ENCODE measurements around the gene DOC2A.

The DOC2A gene

GRCh38 chr16:30006659-30007377, 4.0 kb downstream of the DOC2A start:
- in situ Hi-C loops (cut with MboI; ENCODE audit: low sequenced_read_pairs) = loop anchor here (25.0 kb wide), 1 partner anchor 895 kb away; no protein-coding TSS in a partner anchor

GRCh38 chr16:30006095-30006473, 4.7 kb downstream of the DOC2A start:
- in situ Hi-C loops (cut with MboI; ENCODE audit: low sequenced_read_pairs) = loop anchor here (25.0 kb wide), 1 partner anchor 894 kb away; no protein-coding TSS in a partner anchor

GRCh38 chr16:30005341-30006094, 5.3 kb downstream of the DOC2A start:
- in situ Hi-C loops (cut with MboI; ENCODE audit: low sequenced_read_pairs) = loop anchor here (25.0 kb wide), 1 partner anchor 893 kb away; no protein-coding TSS in a partner anchor

GRCh38 chr16:30004811-30005242, 6.0 kb downstream of the DOC2A start:
- in situ Hi-C loops (cut with MboI; ENCODE audit: low sequenced_read_pairs) = loop anchor here (25.0 kb wide), 1 partner anchor 893 kb away; no protein-coding TSS in a partner anchor

- in situ Hi-C loops (cut with MboI; ENCODE audit: low sequenced_read_pairs) = loop anchor here (25.0 kb wide), 1 partner anchor 892 kb away; no protein-coding TSS in a partner anchor
Observed at GRCh38 chr16:30004424-30004776, 6.4 kb downstream of the DOC2A start.

- in situ Hi-C loops (cut with MboI; ENCODE audit: low sequenced_read_pairs) = loop anchor here (25.0 kb wide), 1 partner anchor 892 kb away; no protein-coding TSS in a partner anchor
Observed at GRCh38 chr16:30003670-30004423, 7.0 kb downstream of the DOC2A start.

GRCh38 chr16:30002614-30003346, 8.0 kb downstream of the DOC2A start:
- in situ Hi-C loops (cut with MboI; ENCODE audit: low sequenced_read_pairs) = loop anchor here (25.0 kb wide), 1 partner anchor 890 kb away; no protein-coding TSS in a partner anchor

- in situ Hi-C loops (cut with MboI; ENCODE audit: low sequenced_read_pairs) = loop anchor here (25.0 kb wide), 1 partner anchor 889 kb away; no protein-coding TSS in a partner anchor
Observed at GRCh38 chr16:30000735-30001631, 9.8 kb downstream of the DOC2A start.

- in situ Hi-C loops (cut with MboI; ENCODE audit: low sequenced_read_pairs) = loop anchor here (25.0 kb wide), 1 partner anchor 887 kb away; no protein-coding TSS in a partner anchor
Observed at GRCh38 chr16:29999605-30000004, 11.2 kb downstream of the DOC2A start.

- in situ Hi-C loops (cut with MboI; ENCODE audit: low sequenced_read_pairs) = no loop called here
Observed at GRCh38 chr16:29996766-29997250, 14.0 kb downstream of the DOC2A start.

GRCh38 chr16:29995911-29996765, 14.7 kb downstream of the DOC2A start, which contains the start of gene INO80E:
Gene INO80E, plus strand, starts transcription at chr16:29996241. Its CDS starts 70 bp downstream, at chr16:29996311.
- in situ Hi-C loops (cut with MboI; ENCODE audit: low sequenced_read_pairs) = no loop called here

GRCh38 chr16:29995324-29995910, 15.4 kb downstream of the DOC2A start, which contains the start of gene HIRIP3:
Gene HIRIP3, minus strand, starts transcription at chr16:29995617. Its CDS starts 12 bp downstream, at chr16:29995605.
- in situ Hi-C loops (cut with MboI; ENCODE audit: low sequenced_read_pairs) = no loop called here

- in situ Hi-C loops (cut with MboI; ENCODE audit: low sequenced_read_pairs) = no loop called here
Observed at GRCh38 chr16:29994600-29995323, 16.1 kb downstream of the DOC2A start.

- in situ Hi-C loops (cut with MboI; ENCODE audit: low sequenced_read_pairs) = no loop called here
Observed at GRCh38 chr16:29993903-29994599, 16.8 kb downstream of the DOC2A start.

- in situ Hi-C loops (cut with MboI; ENCODE audit: low sequenced_read_pairs) = no loop called here
Observed at GRCh38 chr16:29993191-29993902, 17.5 kb downstream of the DOC2A start.
